DOHH2 (cell line): ENCODE results near the gene PCDH15.

Experiments used
- EZH2phosphoT487 ChIP-seq: fragments of 200-600 bp; sonication (generic); IDR thresholded peaks from 2 replicates; pipeline ENCODE4 v1.6.1; 2017; ENCODE audit warnings: borderline replicate concordance, mild to moderate bottlenecking, antibody characterized with exemption, low read length, moderate library complexity, mixed read lengths
- TF ChIP-seq, protein P1 (sequence below): fragments of 200-600 bp; sonication (generic); IDR thresholded peaks from one replicate; pipeline ENCODE4 v1.5.1; 2014; ENCODE audit warnings: antibody characterized with exemption, mild to moderate bottlenecking, low read depth, low read length; ENCODE audit not compliant: poor library complexity, severe bottlenecking

DNA sequence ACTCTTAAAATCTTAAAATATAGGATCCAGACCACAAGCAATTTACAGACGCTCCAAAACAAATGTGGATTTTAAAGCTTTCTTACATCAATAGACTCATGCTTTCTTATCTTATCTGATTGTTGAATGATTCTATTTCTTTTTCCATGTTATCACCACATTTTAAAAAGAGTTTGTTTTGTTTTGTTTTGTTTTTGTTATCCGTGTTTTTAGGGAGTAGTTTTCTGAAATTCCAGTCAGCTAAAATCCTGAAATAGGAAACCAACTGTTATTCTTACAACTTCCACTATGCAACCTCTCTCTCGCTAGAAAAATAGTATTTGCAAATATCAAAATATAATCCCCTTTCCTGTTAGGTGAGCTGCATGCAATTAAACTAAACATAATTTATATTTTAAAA, 251.0 kb downstream of the PCDH15 start:
- TF ChIP-seq, protein P1, sequence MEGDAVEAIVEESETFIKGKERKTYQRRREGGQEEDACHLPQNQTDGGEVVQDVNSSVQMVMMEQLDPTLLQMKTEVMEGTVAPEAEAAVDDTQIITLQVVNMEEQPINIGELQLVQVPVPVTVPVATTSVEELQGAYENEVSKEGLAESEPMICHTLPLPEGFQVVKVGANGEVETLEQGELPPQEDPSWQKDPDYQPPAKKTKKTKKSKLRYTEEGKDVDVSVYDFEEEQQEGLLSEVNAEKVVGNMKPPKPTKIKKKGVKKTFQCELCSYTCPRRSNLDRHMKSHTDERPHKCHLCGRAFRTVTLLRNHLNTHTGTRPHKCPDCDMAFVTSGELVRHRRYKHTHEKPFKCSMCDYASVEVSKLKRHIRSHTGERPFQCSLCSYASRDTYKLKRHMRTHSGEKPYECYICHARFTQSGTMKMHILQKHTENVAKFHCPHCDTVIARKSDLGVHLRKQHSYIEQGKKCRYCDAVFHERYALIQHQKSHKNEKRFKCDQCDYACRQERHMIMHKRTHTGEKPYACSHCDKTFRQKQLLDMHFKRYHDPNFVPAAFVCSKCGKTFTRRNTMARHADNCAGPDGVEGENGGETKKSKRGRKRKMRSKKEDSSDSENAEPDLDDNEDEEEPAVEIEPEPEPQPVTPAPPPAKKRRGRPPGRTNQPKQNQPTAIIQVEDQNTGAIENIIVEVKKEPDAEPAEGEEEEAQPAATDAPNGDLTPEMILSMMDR: no peak
- no peak for TF ChIP-seq EZH2phosphoT487
